ENCODE data around the gene CTDP1.

CTDP1 gene

DNA sequence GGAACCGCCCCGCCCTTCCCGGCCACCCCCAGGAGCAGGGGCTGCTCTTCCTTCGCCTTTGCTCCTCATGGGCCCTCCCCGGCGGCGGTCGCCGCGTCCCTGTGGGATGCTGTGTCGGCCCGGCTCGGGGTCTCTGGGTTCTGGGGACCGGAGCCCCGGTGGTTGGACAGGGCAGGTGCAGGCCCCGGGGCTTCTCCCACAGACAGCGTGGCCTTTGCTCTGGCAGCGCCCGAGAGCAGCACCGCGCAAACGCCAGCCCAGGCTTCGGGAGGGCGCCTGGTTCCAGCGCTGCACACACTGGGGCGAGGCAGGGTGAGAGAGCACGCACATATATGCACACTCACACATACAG is 109.1 kb downstream of the CTDP1 start:
- no peak for TF ChIP-seq TAF1 (IDR thresholded peaks at IDR 0.05; ENCODE audit: borderline replicate concordance, insufficient read depth, low read length)

DNA sequence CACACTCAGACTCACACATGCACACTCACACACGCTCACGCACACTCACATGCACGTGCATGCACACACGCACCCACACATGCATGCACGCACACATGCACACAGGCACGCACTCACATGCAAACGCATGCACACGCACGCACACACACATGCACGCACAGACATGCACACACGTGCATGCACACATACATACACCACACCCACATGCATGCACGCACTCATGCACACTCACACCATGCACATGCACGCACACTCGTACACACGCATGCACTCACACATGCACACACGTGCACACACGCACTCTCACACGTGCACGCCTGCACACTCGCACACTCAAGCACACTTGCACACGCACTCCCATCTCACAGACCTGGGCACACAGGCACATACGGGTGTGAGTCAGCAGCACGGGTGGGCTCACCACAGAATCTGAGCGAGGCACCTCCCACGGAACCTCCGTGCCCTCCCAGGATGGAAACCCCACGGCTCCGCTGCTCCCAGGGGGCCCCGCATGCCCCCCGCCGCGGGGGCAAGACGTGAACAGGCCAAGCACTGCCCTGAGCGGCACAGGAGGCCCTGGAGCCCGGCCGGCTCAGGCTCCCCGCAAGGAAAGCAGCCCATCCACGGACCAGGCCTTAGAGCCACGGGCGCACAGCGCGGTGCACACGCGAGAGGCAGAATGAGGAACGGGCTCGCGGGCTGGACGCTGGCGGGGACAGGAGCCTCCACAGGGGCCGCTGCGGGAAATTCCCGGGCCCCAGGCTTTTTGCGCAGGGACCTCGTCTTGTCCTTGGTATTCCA is 109.7 kb downstream of the CTDP1 start:
- TF ChIP-seq POLR2AphosphoS5 (IDR thresholded peaks at IDR 0.05; ENCODE audit: low read depth, low read length) (no peak), FOXP2 (optimal IDR thresholded peaks at IDR 0.05; ENCODE audit: borderline replicate concordance, extremely low read depth, extremely low read length, insufficient read depth) (no peak), SIN3A (IDR thresholded peaks at IDR 0.05; ENCODE audit: borderline replicate concordance, insufficient read depth, low read length) (no peak), TAF1 (IDR thresholded peaks at IDR 0.05; ENCODE audit: borderline replicate concordance, insufficient read depth, low read length) (no peak)
- TF ChIP-seq, protein P1, sequence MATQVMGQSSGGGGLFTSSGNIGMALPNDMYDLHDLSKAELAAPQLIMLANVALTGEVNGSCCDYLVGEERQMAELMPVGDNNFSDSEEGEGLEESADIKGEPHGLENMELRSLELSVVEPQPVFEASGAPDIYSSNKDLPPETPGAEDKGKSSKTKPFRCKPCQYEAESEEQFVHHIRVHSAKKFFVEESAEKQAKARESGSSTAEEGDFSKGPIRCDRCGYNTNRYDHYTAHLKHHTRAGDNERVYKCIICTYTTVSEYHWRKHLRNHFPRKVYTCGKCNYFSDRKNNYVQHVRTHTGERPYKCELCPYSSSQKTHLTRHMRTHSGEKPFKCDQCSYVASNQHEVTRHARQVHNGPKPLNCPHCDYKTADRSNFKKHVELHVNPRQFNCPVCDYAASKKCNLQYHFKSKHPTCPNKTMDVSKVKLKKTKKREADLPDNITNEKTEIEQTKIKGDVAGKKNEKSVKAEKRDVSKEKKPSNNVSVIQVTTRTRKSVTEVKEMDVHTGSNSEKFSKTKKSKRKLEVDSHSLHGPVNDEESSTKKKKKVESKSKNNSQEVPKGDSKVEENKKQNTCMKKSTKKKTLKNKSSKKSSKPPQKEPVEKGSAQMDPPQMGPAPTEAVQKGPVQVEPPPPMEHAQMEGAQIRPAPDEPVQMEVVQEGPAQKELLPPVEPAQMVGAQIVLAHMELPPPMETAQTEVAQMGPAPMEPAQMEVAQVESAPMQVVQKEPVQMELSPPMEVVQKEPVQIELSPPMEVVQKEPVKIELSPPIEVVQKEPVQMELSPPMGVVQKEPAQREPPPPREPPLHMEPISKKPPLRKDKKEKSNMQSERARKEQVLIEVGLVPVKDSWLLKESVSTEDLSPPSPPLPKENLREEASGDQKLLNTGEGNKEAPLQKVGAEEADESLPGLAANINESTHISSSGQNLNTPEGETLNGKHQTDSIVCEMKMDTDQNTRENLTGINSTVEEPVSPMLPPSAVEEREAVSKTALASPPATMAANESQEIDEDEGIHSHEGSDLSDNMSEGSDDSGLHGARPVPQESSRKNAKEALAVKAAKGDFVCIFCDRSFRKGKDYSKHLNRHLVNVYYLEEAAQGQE (IDR thresholded peaks at IDR 0.05; ENCODE audit: insufficient read depth in 1 of 2, low read depth in 2 of 2, low read length in 2 of 2) = no peak

DNA sequence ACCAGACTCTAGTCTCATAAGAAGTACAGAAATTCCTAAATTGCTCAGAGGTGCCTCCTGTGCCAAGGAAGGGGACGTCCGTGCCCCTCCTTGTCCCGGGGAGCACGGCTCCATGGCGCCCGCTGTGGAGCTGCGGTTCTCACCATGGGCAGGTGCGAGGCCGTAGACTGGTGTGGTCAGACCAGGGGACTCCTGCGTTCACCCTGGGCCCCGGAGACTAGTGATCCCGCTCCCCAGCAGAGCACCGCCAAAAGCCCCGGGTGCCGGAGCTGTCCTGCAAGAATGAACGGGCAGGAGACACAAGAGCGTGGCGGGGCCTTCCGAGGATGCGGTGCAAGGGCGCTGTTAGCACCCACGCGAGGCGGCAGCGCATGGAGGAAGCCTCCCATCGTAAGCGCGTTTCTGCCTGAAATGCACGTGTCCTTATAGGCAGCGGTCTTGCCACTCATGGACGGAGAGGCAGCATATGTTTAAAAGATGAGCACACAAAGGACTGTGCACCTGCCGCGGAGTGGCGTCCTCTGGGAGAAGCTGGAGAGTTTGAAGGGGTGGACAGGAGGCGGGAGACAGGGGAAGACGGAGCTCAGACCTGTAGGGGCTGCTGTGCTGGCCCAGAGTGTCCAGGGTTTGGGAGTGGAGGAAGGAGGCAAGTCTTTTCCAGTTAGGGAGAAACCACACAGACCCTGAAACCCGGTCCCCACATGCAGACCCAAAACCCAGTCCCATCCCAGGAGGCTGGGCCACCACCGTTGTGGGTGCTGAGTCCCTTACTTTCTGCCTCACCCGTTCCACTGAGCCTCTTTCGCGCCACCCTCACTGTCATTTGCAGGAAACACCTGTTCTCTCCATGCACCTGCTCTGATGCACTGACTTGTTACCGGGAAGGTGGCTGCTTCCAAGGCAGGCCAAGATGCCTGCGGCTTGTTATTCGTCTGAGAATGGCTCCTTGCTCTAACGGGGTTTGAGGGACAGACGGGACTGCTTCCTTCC is 110.6 kb downstream of the CTDP1 start:
- TF ChIP-seq, protein P1 (IDR thresholded peaks at IDR 0.05; ENCODE audit: insufficient read depth in 1 of 2, low read depth in 2 of 2, low read length in 2 of 2) = no peak
- no peak for TF ChIP-seq SIN3A (IDR thresholded peaks at IDR 0.05; ENCODE audit: borderline replicate concordance, insufficient read depth, low read length)
- TF ChIP-seq FOXP2 (optimal IDR thresholded peaks at IDR 0.05; ENCODE audit: borderline replicate concordance, extremely low read depth, extremely low read length, insufficient read depth) = no peak
- no peak for TF ChIP-seq POLR2AphosphoS5 (IDR thresholded peaks at IDR 0.05; ENCODE audit: low read depth, low read length)
- TF ChIP-seq TAF1 (IDR thresholded peaks at IDR 0.05; ENCODE audit: borderline replicate concordance, insufficient read depth, low read length) = no peak

DNA sequence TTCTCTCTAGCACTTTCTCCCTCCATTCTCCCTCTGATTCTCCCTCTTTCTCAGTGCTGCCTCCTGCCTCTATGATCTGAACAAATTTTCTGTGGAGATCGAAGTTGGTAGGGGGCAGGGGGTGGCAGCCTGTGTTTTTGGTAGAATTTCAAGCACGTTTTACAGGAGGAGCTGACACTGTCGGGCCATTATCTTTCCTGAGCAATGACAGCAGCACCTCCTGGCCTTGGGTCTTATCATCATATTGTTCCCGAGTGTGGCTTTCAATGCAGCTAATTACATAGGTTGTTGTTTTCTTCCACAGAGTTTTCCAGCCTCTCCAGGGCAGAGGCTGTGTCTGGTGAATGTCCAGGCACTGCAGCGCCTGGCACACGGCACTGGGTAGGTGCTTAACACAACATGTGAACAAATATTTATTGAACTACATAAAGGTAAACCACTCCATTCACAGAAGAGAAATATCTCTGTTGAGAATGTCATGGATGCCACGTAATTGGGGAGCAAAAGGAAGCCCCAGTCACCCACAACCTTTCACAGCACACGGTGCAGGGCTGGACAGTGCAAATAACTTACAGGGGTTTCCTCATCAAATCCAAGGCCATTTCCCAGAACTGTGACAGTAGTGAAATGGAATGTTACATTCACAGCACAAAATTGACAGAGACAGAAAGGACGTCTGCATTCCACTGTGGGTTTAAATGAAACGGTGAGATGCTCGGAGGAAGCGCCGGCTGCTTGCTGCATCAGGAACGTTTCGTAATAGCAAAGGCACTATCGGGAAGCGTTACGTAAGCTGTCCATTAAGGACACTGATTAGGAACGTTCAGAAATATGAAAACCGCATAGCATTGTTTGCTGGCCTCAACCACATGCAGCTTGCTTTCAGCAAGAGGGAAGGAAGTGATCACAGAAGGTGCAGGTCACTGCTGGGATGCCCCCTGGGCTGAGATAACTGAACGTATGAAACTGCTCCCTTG is 111.7 kb downstream of the CTDP1 start:
- TF ChIP-seq FOXP2 (optimal IDR thresholded peaks at IDR 0.05; ENCODE audit: borderline replicate concordance, extremely low read depth, extremely low read length, insufficient read depth) (no peak), POLR2AphosphoS5 (IDR thresholded peaks at IDR 0.05; ENCODE audit: low read depth, low read length) (no peak), SIN3A (IDR thresholded peaks at IDR 0.05; ENCODE audit: borderline replicate concordance, insufficient read depth, low read length) (no peak), TAF1 (IDR thresholded peaks at IDR 0.05; ENCODE audit: borderline replicate concordance, insufficient read depth, low read length) (no peak)
- TF ChIP-seq, protein P1 (IDR thresholded peaks at IDR 0.05; ENCODE audit: insufficient read depth in 1 of 2, low read depth in 2 of 2, low read length in 2 of 2) = no peak
